Activated naive CD4-positive, alpha-beta T cell treated with anti-CD3 and anti-CD28 coated beads for 36 hours (primary cell): ENCODE measurements around the gene HOMEZ. TPM values are rescaled to one million over a fixed set of nuclear protein-coding genes. Genes with fewer than 3 reads are reported as not detected.
A peak's percentile ranks its signal among the peaks of the same experiment; 100 is the strongest.
"Not testable (repeated sequence)": the region's sequence is repeated elsewhere in the genome, so short reads cannot be mapped to it uniquely, and the experiment has no call there.

ENCODE experiments used
- CTCF ChIA-PET: fragments of 350-600 bp; sonication (Branson Sonifier 250); formaldehyde crosslinking; loops from one replicate; lab custom pipeline; 2021; ENCODE audit warnings: antibody characterized with exemption; lab: Charles Lee
- DNase-seq: peaks from one replicate; pipeline ENCODE4 v3.0.0-alpha.2; 2020
- H3K27ac Mint-ChIP-seq: one replicate; pipeline ENCODE4 v1.8.0; 2021; ENCODE audit warnings: mild to moderate bottlenecking, mixed read lengths
- H3K27me3 Mint-ChIP-seq: one replicate; pipeline ENCODE4 v1.8.0; 2021; ENCODE audit warnings: low read depth, mixed read lengths
- H3K36me3 Mint-ChIP-seq: one replicate; pipeline ENCODE4 v1.8.0; 2021; ENCODE audit warnings: low read depth, mixed read lengths
- H3K4me1 Mint-ChIP-seq: one replicate; pipeline ENCODE4 v1.8.0; 2021; ENCODE audit warnings: low read depth, mixed read lengths
- H3K4me3 Mint-ChIP-seq: one replicate; pipeline ENCODE4 v1.8.0; 2021; ENCODE audit warnings: mild to moderate bottlenecking, moderate library complexity, mixed read lengths
- H3K9me3 Mint-ChIP-seq: one replicate; pipeline ENCODE4 v1.8.0; 2021; ENCODE audit warnings: mixed read lengths
- intact Hi-C: fragments of 100-400 bp; cut with micrococcal nuclease; formaldehyde crosslinking; loops from one replicate; pipeline ENCODE4 v1.15.1; 2023
- total RNA-seq, 2 experiments: library from RNA; stranded (reverse); gene quantifications; one replicate each; pipeline ENCODE4 v1.2.3, GENCODE V29; 2021

HOMEZ gene
- total RNA-seq, 2 experiments from 2014 or later = 6.3 to 7.8 TPM

DNA sequence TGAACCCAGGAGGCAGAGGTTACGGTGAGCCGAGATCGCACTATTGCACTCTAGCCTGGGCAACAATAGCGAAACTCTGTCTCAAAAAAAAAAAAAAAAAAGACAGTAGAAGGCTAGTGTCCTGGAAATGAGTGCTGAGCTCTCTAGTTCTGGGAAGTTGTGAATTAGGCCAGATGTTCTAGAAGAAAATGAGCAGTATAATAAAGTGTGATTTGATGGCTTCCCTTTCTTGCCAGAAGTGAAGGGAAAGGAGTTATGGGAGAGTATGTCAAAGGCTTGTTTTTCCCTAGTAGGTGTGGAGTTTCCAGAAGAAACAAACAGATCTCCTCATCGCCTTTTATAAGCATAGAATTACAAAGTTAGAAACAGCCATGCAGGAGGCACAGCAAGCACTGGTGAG, 27.7 kb downstream of the HOMEZ start:
- H3K27me3 Mint-ChIP-seq = peaks cover 14% of the 10 kb centered on the region
- H3K9me3 Mint-ChIP-seq = no peaks in the 10 kb centered on the region
- no peaks in the 10 kb centered on the region for H3K4me1 Mint-ChIP-seq
- intact Hi-C loops = no loop called here
- no peak overlapping the region for H3K27ac Mint-ChIP-seq
- DNase-seq = no peak
- CTCF ChIA-PET = interaction anchor here (0.7 to 1.5 kb wide), 2 partner anchors 64 to 137 kb away, joined by 3 read pairs; no protein-coding TSS in a partner anchor
- H3K4me3 Mint-ChIP-seq = no peak overlapping the region
- H3K36me3 Mint-ChIP-seq = no peaks in the 10 kb centered on the region

DNA sequence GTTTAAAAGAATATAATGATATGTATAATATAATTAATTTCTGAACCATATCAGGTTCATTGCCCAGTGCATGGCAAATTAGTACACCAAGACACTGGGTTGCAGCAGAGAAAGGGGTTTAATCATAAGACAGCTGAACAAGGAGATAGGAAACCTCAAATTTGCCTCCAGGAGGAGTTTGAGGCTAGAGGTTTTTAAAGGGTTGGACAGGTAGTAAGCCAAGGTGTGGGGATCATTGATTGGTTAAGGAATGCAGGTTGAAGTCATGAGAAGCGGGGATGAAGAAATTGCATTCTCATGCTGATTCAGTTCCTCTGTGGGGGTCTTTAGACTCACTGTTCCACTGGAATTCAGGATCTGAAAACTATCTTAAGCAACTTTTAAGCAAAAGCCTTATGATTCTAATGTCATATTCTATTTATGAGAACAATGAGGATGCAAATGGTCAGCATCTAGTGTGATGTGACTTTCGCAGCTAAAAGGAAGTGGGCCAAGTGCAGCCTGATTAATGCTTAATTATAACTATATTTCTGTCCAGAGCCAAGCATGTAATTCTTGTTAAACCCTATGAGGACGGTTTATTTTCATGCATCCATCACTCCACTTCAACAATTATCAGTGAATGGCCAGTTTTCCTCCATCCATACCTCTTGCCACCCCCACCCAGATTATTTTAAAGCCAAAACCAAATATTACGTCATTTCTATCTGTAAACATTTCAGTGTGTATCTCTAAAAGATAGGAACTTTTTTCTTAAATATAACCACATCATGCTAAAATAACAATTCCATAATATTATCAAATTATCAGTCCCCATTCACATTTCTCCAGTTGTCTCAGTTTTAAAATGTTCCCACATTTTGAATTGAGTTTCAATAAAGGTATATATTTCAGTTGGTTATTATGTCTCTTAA, 33.3 kb downstream of the HOMEZ start:
- Mint-ChIP-seq H3K4me1 (no peaks in the 10 kb centered on the region), H3K27me3 (peaks cover 12% of the 10 kb centered on the region), H3K27ac (no peak overlapping the region), H3K9me3 (no peaks in the 10 kb centered on the region), H3K36me3 (no peaks in the 10 kb centered on the region), H3K4me3 (no peak overlapping the region)
- intact Hi-C loops = no loop called here
- no peak for DNase-seq
- CTCF ChIA-PET = no interaction called here

DNA sequence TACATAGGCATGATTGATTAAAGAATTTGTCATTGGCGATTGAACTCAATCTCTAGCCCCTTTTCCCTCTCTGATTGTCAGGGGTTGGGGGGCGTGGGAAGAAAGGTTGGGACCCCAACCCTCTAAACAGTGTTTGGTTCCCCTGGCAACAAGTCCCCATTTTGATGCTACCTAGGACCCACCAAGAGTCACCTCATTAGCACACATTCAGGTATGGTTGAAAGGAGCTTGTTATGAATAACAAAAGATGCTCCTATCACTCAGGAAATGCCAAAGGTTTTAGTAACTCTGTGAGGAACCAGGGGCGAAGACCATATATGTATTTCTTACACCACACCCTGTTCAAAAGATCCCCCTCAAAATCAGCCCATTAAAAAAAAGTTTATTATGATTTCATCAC, 33.9 kb downstream of the HOMEZ start:
- H3K4me3 Mint-ChIP-seq = no peak overlapping the region
- intact Hi-C loops = no loop called here
- H3K27me3 Mint-ChIP-seq = peaks cover 12% of the 10 kb centered on the region
- no peaks in the 10 kb centered on the region for H3K4me1 Mint-ChIP-seq
- H3K36me3 Mint-ChIP-seq = no peaks in the 10 kb centered on the region
- no peaks in the 10 kb centered on the region for H3K9me3 Mint-ChIP-seq
- no peak for DNase-seq
- CTCF ChIA-PET = no interaction called here
- H3K27ac Mint-ChIP-seq = no peak overlapping the region

DNA sequence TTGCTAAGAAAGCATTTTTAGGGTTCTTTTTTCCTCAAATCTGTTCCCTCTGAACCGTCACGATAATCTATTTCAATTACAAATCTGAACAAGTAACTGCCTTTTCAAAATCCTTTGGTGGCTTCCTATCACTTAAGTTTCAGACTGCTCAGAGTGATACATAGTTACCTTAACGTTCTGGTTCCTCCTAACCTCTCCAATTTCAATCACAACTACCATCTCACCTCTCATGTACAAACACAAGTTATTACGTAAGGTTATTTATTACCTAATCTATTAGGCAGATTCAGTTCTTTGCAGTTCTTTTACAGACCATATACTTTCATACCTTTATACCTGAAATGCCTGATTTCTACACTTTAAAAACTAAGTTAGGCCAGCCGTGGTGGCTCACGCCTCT, 36.1 kb downstream of the HOMEZ start:
- intact Hi-C loops = no loop called here
- CTCF ChIA-PET = no interaction called here
- Mint-ChIP-seq H3K9me3 (no peaks in the 10 kb centered on the region), H3K4me1 (no peaks in the 10 kb centered on the region), H3K36me3 (no peaks in the 10 kb centered on the region), H3K27me3 (peaks cover 12% of the 10 kb centered on the region), H3K4me3 (no peak overlapping the region), H3K27ac (no peak overlapping the region)
- no peak for DNase-seq

DNA sequence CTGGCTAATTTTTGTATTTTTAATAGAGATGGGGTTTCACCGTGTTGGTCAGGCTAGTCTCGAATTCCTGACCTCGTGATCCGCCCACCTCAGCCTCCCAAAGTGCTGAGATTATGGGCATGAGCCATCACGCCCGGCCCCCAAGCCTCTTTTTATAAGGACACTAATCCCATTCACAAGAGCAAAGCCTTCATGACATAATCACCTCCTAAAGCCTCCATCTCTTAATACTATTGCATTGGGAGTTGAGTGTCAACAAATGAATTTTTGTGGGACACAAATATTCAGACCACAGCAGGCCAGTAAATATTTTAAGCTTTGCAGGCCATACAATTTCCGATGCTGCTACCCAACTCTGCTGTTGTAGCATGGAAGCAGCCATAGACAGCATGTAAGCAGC, 37.3 kb downstream of the HOMEZ start:
- H3K36me3 Mint-ChIP-seq = no peaks in the 10 kb centered on the region
- intact Hi-C loops = no loop called here
- no peaks in the 10 kb centered on the region for H3K9me3 Mint-ChIP-seq
- no peaks in the 10 kb centered on the region for H3K4me1 Mint-ChIP-seq
- peaks cover 12% of the 10 kb centered on the region for H3K27me3 Mint-ChIP-seq
- CTCF ChIA-PET = interaction anchor here (0.6 to 0.7 kb wide), 2 partner anchors 30 to 44 kb away, joined by 3 to 4 read pairs; no protein-coding TSS in a partner anchor
- H3K27ac Mint-ChIP-seq = no peak overlapping the region
- no peak overlapping the region for H3K4me3 Mint-ChIP-seq
- no peak for DNase-seq

DNA sequence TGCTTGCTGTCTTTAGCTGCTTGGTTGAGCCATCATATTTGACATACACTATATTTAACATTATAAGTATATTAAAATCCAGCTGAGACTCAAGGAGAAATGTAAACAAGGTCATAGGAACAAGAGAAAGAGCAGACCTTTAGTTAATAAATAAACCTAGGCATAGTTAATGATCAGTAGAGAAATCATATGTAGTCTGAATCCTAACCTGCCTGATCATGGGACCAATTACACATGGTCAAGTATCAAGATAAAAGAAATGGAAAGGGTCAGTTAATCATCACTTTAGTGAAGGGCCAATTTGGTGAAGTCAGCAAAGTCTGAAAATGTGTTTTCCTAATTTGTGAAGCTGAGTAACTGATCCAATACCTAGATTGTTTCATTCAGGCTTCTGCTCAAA, 40.6 kb downstream of the HOMEZ start:
- no peaks in the 10 kb centered on the region for H3K36me3 Mint-ChIP-seq
- H3K9me3 Mint-ChIP-seq = no peaks in the 10 kb centered on the region
- no peak overlapping the region for H3K4me3 Mint-ChIP-seq
- no peak for DNase-seq
- H3K27me3 Mint-ChIP-seq = no peaks in the 10 kb centered on the region
- CTCF ChIA-PET = interaction anchor here (0.6 to 0.7 kb wide), 3 partner anchors 19 to 171 kb away, joined by 3 read pairs; no protein-coding TSS in a partner anchor
- no peak overlapping the region for H3K27ac Mint-ChIP-seq
- no peaks in the 10 kb centered on the region for H3K4me1 Mint-ChIP-seq
- intact Hi-C loops = no loop called here

DNA sequence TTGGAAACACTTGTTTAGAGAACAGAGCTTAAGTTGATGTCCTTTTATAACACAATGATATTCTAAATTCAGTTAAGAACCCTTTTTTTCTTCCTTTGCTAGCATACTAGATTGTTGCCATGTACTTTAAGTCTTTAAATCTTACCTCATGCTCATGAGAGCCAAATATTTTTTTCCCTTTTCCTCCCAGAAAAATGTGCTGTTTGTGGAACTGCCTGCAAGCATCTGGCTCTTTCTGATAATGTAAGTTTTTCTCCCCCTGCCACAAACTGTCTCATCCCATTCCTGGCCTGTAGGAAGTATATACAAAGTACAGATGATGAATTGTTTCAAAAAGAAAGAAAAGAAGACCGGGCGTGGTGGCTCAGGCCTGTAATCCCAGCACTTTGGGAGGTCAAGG, 42.9 kb downstream of the HOMEZ start:
- CTCF ChIA-PET = interaction anchor here (0.6 to 0.7 kb wide), 2 partner anchors 71 to 234 kb away, joined by 3 to 5 read pairs; no protein-coding TSS in a partner anchor
- H3K27me3 Mint-ChIP-seq = peaks cover 3% of the 10 kb centered on the region
- intact Hi-C loops = no loop called here
- no peaks in the 10 kb centered on the region for H3K4me1 Mint-ChIP-seq
- no peaks in the 10 kb centered on the region for H3K36me3 Mint-ChIP-seq
- no peaks in the 10 kb centered on the region for H3K9me3 Mint-ChIP-seq
- no peak for DNase-seq
- H3K27ac Mint-ChIP-seq = no peak overlapping the region
- H3K4me3 Mint-ChIP-seq = no peak overlapping the region

DNA sequence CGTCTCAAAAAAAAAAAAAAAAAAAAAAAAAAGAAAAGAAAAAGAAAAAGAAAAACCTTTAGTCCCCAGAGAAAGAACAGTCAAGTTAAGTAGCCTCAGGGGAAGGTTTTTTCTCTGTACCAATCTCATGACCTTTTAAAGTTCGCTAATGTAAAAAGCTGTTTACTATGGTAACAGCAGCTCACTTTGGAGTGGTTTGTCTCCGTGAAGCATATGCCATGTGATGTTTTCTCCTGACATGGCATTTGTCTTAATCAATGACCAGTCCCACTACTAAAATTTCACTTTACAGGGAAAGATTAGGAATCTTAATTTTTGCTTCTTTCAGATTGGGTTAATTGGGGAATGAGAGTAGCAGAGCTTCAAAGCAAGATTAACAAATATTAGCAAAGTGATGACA, 43.9 kb downstream of the HOMEZ start:
- DNase-seq = no peak
- Mint-ChIP-seq H3K27ac (no peak overlapping the region), H3K27me3 (peaks cover 10% of the 10 kb centered on the region), H3K9me3 (no peaks in the 10 kb centered on the region), H3K4me3 (no peak overlapping the region), H3K4me1 (peaks cover 5% of the 10 kb centered on the region), H3K36me3 (no peaks in the 10 kb centered on the region)
- CTCF ChIA-PET = no interaction called here
- intact Hi-C loops = no loop called here

DNA sequence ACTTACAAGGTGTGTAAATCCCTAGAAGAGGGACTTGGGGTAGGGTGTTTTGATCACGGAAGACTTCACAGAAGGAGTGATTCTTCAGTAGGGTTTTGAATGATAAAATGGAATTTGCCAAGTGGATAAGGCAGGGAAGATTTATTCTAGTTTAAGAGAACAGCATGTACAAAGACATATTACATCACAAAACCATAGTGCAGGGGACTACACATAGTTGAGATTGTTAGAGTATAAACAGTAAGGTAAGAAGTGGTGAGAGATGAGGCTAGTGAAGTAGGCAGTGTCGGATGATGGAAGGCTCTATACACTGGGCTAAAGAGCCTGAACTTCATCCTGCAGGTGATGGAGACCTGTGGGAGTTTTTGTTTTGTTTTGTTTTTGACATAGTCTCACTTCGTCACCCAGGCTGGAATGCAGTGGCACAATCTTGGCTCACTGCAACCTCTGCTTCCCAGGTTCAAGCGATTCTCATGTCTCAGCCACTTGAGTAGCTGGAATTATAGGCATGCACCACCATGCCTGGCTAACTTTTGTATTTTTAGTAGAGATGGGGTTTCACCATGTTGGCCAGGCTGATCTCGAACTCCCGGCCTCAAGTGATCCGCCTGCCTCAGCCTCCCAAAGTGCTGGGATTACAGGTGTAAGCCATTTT, 44.7 kb downstream of the HOMEZ start:
- H3K27ac Mint-ChIP-seq, H3K4me1 Mint-ChIP-seq, CTCF ChIA-PET, DNase-seq, H3K36me3 Mint-ChIP-seq, H3K4me3 Mint-ChIP-seq, intact Hi-C loops, H3K9me3 Mint-ChIP-seq: not testable (repeated sequence)
- H3K27me3 Mint-ChIP-seq = peaks cover 10% of the 10 kb centered on the region

DNA sequence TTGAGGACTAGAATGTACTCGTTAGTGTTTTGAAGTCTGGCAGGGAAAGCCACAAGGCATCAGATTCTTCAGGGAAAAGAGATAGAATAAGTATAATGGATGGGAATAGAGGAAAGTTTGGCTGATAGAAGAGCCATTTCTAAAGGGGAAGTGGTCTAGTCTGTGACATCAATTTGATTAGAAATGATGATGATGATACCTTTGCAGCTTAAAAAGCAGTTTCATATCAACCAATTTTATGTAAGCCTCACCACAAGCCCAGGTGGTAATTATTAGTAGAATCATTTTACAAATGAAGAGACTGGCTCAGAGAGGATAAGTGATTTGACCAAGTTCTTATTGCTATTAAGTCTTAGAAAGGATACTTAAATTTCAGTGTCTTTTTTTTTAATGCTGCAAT, 45.3 kb downstream of the HOMEZ start:
- no peak for DNase-seq
- Mint-ChIP-seq H3K4me1 (peaks cover 5% of the 10 kb centered on the region), H3K4me3 (no peak overlapping the region), H3K27me3 (peaks cover 10% of the 10 kb centered on the region), H3K9me3 (no peaks in the 10 kb centered on the region), H3K27ac (no peak overlapping the region), H3K36me3 (no peaks in the 10 kb centered on the region)
- intact Hi-C loops = no loop called here
- CTCF ChIA-PET = interaction anchor here (0.5 kb wide), 1 partner anchor 52 kb away, joined by 4 read pairs; no protein-coding TSS in a partner anchor

DNA sequence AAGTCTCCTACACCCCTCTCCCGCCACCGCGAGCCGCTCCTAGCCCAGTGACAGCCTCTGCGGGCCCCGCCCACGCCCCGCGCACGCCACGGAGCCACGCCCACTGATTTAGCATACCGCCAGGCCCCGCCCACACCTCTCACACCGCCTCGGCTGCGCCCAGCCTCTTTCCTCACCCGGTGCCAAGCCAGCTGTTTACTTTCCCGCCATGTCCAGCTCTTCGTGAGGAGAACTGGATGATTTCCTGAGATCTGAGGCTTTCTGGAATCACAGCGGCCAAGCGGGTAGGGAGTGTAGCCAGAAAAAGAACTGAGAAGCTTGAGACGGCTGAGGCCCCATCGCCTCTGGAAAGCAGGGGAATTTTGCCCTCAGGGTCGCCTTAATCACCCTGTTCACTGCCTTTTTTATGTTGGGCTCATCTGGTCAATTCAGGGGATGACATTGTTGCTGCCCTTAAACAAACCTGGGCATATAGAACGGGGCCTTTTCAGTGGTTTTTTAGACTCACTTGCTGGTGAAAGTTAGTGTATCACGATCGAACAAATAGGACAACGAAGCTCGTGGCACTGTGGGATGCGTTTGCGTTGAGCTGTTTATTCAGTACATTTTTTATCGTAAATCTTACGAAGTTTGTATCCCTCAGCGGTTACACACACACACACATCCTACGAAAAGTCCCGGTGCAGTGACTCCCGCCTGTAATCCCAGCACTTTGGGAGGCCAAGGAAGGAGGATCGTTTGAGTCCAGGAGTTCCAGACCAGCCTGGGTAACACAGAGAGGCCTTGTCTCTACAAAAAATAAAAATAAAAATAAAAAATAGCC, 47.9 kb downstream of the HOMEZ start, which contains the start of gene RNF212B:
TSS of gene RNF212B (plus strand) at position 165 of the 823 bp plus-strand sequence. CDS start 2,410 bp downstream, outside the sequence.
- H3K4me3 Mint-ChIP-seq = peak within 1 kb of the TSS; percentile 65
- H3K27me3 Mint-ChIP-seq = peaks cover 10% of the 10 kb centered on the region
- H3K4me1 Mint-ChIP-seq = peaks cover 5% of the 10 kb centered on the region
- no peak within 1 kb of the TSS for H3K27ac Mint-ChIP-seq
- peak; percentile 92 for DNase-seq
- CTCF ChIA-PET = interaction anchor here (0.7 to 1.8 kb wide), 3 partner anchors 27 to 118 kb away, joined by 3 to 8 read pairs (median 6); no protein-coding TSS in a partner anchor
- no peaks in the 10 kb centered on the region for H3K9me3 Mint-ChIP-seq
- intact Hi-C loops = loop anchor here (2.0 to 5.0 kb wide), 3 partner anchors 49 to 116 kb away; partner anchors contain the start of gene HOMEZ
- H3K36me3 Mint-ChIP-seq = no peaks in the 10 kb centered on the region
